Non-pigmented ciliary epithelial cell (primary cell): ENCODE data around the gene BFSP1.
A peak's percentile ranks its signal among the peaks of the same experiment; 100 is the strongest.

Experiments
- DNase-seq: peaks from one replicate; pipeline ENCODE4 v3.0.0-alpha.2; 2010; ENCODE audit warnings: low read depth

The BFSP1 gene

DNA sequence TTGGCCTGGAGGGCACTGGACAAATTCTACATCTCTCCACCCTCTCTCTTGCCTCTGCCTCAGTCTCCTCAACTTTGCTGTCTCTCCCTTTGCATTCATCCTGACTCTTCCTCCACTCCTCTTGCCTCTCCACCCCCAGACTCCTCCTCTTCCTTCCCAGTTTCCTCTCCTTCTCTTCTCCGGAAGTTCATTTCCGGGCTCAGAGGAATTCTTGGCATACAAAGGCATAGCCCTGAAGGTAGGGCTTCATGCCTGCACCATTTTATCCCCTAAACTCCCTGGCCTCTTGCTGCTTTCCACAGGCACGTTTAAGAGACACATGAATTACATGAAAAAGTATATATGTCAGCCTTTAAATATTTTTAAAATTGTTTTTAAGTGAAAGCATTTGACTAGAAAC, 10.6 kb downstream of the BFSP1 start:
- no peak for DNase-seq

DNA sequence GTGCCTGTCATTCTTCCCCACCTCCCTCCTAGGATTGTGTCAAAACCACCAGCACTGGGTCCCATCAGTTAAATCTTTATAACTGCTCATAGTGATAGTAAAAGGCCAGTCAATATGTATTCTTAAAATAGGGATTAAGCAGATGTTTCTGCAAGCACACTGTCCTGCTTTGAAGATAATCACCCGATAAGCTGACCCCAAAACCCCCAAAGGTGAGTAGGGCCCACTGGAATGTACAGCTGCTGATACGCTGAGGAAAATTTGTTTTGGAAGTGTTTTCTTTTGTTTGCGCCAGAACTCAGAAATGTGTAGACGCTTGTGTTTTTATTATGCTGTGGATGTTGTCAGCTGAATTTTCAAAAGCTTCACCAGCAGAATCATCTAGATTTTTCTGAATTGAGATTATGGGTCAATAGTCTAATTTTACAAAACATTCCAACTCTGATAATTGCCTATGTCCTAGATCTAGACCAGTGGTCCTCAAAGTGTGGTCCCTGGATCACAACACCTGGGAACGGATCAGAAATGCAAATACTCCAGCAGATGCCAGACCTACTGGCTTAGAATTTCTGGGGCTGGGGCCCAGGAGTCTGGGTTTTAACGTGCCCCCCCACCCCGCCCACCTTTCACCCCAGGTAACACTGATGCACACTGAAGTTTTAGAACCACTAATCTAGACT, 11.4 kb downstream of the BFSP1 start:
- no peak for DNase-seq

DNA sequence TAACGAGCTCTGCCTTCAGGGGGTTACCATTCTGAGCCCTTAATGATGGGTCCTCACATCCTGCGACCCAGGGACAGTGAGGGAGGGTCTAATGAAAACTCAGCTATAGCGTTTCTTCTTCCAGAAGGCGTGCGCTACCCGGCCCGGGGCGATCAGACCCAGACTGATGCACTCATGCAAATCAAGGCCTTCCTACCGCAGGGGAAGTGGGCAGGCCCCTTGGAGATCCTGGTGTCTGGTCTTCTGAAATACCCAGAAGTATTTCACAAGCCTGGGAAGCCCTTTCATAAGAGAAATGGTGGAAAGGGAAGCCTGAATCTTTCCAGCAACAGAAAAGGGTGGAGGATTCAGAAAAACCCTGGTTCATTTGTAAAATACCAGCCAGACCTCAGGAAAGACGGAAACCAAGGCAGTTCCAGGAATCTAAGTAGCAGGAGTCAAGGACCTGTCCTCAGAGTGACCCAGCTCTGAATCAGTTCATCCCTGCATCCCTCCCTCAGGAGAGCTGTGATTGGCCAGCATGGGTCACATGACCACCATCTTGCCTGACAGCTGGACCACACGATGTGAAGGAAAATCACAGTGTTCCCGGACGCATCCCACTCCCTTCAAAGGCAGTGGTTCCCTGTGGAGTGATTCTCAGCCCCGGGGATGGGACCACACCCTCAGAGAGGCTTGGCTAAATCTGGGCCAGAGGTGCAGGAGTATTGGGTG, 12.7 kb downstream of the BFSP1 start:
- no peak for DNase-seq

DNA sequence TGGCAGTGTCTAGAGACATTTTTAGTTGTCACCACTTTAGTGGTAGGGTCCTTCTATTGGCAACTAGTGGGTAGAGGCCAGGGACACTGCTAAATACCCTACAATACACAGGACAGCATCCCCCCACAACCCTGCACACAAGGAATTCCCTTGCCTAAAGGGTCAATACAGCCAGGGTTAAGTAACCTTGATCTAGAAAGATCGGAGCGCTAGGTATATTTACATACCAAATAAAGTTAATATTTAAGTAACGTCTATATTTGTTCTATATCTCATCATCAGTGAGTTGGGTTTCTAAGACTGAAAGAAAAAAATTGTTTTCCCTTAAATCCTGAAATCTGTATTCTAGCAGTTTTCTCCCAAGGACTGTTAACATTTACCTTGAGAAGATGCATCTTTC, 16.1 kb downstream of the BFSP1 start:
- DNase-seq, result no peak

DNA sequence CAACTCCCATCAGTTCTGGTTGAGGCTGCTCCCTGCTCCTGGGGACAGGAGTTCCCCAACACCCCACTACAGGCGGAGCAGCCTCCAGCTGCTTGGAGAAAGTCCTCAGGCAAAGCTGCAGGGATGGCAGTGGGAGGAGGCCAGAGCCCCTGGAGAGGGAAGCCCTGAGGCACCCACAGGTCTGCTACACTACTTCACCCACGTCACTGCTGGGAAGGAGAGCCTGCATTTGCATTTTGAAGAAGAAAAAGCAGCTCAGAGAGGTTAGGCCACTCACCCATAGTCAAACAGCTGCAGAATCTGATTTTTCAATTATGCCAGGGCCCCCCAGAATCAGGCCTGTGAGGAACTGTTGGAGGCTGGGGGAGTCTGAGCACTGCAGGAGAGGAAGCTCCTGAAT, 17.2 kb downstream of the BFSP1 start:
- DNase-seq, result no peak

DNA sequence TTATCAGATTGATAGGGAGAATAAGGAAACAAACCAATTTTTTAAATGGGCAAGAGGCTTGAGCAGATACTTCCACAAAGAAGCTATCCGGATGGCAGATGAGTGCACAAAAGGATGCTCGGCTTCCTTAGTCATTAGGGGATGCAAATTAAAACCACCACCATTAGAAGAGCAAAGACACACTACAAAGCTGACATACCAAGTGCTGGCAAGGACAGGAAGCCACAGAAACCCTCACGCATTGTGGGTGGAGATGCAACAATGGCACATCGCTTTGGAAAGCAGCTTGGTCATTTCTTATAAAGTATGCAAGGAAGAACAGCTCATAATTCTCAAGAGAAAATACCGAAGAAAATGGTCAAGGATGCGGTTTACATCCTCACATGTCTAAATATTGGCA, 19.8 kb downstream of the BFSP1 start:
- no peak for DNase-seq

DNA sequence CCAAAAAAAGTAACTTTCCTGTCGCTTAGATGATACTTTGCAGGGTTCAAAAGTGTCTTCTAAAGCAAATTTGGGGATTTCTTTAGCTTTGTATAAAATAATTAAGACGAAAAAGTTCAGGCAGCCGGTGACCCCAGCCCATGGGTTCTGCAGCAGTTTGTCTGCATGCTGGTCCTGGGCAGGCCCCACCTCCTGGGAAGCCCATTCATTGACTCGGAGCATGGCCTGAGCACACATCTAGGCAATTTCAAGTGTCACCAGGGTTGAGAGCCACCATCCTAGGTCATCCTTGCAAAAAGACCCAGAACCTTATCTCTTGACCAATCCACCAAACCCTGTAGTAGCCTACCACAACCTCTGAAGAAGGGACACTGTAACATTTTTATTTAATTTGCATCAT, 20.6 kb downstream of the BFSP1 start:
- DNase-seq, result no peak

DNA sequence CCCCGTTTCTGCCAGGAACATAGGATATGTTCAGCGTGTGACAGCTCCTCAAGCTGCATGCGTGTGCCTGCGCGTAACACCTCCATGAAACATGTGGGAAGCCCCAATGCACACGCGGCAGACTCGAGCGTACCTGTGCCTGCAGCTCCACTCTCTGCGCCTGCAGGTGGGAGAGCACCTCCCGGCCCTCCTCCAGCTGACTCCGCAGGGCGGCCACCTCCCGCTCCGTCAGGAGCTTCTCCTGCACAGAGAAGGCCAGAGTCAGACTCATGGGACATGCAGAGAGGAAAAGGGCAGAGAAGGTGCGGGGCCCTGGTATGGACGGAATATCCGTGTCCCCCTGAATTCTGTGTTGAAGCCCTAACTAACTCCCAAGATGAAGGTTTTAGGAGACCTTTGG, 22.4 kb downstream of the BFSP1 start:
- no peak for DNase-seq

DNA sequence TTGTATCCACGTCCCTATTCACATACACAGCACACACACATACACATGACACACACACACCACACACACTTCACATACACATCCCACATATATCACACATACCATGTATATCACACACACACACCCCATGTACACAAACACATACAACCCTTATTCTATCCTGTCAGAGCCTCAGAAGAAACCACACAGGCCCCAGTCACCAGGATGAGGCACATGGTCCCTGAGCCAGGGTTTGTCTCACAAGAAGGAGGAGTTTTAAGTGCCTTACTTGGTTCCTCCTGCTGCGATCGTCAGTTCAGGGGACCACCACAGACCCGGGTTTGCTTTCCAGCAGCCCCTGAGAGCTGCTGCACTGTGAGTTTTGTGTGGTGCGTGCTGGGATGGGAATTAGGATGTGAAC, 23.6 kb downstream of the BFSP1 start:
- no peak for DNase-seq

DNA sequence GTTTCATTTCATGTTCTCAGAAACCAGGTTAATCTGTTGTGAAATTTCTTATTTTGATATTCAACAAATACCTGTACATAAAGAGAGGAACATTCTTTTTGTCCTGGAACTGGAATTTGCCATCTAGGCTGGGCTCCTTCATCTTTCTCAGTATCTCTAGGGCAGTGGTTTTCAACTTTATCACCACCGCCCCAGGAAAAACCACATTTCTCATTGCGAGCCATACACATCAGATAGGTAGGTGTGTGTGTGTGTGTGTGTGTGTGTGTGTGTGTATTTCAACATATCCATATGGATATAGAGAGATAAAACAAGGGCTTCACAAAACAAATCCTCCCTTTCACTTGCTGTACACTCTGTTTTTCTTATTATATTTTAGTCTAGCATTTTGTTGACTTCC, 24.1 kb downstream of the BFSP1 start:
- no peak for DNase-seq

DNA sequence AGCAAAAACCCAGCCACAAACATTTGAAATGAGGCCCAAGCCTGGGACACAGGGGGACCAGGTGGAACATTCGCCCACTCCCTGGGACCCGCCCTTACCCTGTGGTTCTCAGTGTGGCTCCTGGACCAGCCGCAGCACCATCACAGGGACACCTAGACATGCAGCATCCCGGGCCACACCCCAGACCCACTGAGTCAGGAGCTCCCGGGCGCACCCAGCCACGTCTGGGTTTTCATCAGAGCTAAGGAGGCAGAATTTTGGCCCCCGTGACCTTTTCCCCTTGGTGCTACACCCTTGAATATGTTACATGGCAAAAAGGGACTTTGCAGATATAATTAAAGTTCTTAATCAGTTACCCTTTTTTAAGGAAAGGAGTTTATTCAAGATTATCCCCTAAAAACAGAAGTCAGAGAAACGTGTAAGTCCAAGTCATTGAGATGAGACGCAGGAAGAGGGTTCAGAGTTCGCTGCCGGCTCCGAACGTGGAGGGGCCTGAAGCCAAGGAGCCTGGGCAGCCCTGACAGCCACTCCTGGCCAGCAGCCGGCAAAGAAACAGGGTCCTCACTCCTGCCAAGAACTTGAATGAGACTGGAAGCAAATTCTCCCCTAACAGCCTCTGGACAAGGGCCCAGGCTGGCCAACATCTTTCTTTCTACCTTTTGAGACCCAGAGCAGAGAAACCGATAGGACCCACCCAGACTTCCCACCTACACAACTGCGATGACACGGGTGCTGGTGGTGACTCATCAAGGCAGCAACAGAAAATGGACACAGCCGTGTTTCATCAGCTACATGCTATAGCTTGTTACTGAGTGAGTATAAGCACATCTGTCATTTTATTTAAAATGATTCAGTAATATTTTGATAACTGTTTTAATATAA, 25.3 kb downstream of the BFSP1 start:
- peak; percentile 31 for DNase-seq

DNA sequence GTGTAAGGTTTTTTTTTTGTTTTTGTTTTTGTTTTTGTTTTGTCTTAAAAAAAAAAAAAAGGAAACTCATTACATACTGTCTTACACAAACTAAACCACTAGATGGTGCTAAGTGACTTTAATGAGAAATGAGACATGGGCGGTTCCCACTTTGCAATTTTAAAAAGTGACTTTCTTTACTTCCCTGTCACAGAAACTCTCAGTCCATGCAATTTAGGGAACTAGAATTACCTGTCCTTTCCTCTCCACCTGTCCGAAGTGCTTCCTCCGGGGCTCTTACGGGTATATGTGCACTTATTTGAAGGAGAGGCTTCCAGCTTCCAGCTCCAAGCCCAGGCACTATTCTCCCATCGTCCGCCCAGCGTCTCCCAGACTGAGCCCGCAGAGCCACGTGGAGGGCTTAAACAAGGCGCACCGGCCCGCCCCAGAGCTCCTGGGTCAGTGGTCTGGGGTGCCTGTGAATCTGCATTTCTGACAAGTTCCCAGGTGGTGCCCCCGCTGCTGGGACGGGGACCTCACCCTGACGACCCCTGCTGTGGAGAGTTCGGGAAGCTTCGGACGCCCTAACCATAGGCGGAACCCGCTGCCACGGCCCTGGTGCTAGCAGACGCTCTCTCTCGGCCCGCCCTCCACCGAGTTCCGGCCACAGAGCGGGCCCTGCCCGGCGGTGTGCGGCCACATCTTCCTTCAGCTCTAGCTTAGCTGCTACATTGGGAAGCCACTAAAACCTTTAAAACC, 26.1 kb downstream of the BFSP1 start:
- DNase-seq, result no peak

DNA sequence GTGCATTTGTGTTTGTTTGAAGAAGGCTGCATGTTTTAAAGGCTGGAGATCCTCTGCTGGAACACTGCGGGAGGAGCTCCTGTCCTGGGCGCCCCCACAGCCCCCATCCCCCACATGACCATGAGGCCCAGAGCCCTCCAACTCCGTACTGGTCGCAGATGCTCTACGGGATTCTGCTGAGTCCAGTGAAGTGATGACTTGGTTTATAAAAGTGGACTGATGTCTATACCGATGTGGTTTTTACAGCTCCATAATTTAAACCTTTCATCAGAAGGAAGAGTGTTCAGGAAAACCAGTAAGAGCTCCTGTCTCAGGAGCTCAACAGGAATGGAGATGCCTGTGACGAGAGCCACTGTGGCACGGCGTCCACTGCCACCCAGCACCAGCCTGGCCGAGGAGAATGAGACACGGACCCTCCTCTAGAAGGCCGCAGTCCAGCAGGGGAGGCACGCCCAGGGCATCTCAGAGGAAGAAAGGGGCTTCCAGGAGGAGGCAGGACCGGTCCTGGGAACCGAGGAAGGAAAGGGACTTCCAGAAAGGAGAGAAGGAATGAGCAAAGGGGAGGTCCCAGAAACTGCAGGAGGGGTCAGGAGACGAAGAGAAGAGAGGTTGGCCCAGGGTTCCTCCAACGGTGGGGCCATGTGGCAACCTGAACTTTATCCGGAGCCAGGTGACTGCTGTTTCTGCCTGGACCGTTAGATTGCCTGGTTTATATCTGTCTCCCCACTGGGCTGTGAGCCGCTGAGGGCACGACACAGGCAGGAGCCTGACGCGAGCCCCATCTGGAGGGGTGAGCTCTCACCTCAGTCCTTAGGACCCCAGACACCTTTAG, 26.9 kb downstream of the BFSP1 start:
- no peak for DNase-seq

DNA sequence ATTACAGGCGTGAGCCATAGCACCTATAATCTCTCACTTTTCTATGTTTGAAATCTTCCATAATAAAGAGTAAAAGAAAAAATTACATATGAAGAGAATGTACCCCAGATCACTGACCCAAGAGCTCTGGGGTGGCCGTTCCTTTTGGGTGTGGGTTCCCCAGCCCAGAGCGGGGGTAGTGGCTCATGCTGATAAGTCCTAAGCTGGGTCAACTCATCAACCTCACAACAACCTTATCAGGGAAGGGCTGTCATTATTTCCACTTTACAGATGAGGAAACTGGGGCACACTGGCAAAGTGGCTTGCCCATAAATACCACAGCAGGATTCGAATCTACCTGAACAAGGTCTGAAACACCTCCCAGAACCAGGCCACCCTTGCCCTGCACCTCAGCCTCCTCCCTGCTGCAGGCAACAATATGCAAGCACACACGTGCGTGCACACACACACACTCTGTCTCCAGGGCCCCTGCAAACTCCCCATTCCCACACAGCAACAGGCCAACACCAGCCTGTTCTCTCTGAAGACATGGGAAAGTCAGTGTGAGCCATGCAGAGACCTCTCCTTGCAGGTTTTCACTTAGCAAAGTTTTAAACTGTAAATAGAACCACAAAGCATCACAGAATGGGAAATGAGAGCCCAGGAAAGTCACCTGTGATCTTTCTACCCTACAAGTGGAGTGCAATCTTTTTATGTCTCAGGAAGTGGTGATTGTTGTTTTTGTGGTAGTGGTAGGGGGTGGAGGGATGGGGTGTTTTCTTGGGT, 27.7 kb downstream of the BFSP1 start:
- no peak for DNase-seq

DNA sequence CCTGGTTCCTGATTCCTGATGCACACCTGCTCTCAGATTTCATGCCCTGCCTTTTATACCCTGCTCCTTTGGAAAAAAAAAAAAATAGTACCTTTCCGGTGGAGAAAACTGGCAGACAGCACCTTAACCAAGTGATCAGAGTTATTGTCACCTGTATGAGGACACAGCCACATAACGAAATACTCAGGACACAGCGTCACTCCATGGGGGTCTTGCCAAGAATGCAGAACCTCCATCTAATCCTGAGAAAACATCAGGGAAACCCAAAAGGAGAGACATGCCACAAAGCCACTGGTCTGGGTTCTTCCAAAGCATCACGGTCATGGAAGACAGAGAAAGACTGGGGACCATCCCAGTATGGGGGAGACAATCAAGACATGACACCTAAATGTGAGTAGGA, 29.1 kb downstream of the BFSP1 start:
- DNase-seq, result no peak

DNA sequence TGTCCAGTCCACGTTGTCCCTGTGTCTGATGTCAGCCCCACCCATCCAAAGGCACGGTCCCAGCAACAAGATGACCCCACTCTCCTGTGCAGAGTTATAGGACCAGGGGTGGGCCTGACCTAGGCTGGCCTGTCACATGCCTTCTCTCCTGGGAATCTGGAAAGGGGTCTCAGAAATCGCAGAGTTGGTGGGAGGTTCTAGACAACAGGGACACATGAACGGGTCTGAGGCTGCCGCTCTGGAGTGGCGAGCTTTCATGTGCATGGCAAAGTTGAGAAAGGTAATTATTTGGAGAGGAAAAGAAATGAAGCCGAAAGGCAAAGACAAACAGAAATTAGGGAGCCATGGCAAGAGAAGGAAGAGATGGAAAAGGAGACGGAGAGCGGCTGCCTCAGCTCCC, 29.5 kb downstream of the BFSP1 start:
- no peak for DNase-seq

DNA sequence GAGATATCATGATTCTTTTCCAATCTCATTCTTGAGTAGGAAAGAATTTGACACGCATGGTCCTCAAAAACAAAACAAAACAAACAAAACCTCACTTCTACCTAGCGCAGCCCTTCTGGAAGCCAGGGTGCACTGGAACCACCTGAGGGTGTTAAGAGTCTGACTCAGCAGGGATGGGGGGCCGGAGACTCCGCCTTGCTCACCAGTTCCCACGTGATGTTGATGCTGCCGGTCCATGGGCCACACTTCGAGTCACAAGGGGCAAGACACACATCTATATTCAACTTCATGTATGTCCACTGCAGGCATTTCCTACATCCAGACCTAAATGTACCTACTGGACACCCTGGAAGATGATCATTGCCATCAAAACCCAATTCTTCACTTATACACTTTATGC, 30.4 kb downstream of the BFSP1 start:
- no peak for DNase-seq

DNA sequence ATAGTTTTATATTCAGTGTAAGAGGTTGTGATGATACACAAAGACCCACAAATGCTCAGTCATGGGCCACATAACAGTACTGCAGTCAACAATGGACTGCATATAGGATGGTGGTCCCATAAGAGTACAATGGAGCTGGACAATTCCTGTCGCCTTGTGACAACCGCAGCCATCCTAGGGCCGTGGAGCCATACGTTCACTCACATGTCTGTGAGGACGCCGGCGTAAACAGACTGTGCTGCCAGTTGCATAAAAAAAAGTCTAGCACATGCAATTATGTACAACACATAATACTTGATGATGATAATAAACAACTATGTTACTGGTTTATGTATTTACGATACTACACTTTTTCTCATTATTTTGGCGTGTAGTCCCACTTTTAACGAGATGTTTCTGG, 30.9 kb downstream of the BFSP1 start:
- DNase-seq, result no peak

DNA sequence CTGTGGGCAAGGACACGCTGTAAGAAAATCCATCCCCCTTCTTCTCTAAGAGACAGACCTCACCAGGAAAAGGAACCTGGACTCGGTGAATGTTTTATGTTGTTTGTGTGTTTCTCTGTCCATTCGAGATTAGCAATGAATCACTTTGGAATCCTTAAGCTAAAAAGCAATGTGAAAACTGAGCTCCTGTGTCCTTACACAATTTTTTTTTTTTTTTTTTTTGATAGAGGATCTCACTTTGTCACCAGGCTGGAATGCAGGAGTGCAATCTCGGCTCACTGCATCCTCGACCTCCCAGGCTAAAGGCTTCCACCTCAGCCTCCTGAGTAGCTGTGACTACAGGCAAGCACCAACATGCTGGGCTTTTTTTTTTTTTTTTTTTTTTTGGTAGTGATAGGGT, 32.1 kb downstream of the BFSP1 start:
- DNase-seq, result peak; percentile 20

DNA sequence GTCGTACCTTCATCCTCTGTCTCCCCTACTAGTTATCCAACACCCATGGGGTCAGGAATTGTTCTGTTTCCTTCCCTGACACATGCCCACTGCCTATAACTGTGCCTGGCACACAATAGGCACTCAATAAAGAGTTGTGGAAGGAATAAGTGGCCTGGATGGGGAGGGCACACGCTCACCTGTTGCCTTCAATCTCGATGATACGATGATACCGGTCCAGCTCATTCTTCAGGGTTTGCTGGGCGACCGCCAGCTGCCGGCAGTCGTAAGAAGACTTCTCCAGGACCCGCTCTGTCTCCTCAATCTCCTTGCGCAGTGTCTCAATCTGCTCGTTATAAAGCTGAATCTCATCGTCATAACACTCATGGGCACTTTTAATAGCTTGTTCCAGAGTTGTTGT, 32.5 kb downstream of the BFSP1 start:
- DNase-seq, result no peak
